Pulmonary artery endothelial cell (primary cell): ENCODE results near the gene CX3CR1. TPM values are rescaled to one million over a fixed set of nuclear protein-coding genes. Genes with fewer than 3 reads are reported as not detected.
"Not testable (repeated sequence)": the region's sequence is repeated elsewhere in the genome, so short reads cannot be mapped to it uniquely, and the experiment has no call there.

Experiments used
- DNase-seq: peaks from one replicate; pipeline ENCODE4 v3.0.0-alpha.2; 2011; ENCODE audit warnings: low read depth, low spot score
- total RNA-seq: library from RNA; depleted of rRNA; stranded (reverse); fragments of >200 nt; gene quantifications from 2 replicates; pipeline ENCODE4 v1.2.3, GENCODE V29; 2014

CX3CR1 gene
- not detected in 2 replicates for total RNA-seq

GRCh38 chr3:39279745-39280517 lies at the start of gene CX3CR1:
TSS of gene CX3CR1 (minus strand) at chr3:39280036. CDS start at chr3:39266509, 13,527 bp downstream.
- no peak for DNase-seq

DNA sequence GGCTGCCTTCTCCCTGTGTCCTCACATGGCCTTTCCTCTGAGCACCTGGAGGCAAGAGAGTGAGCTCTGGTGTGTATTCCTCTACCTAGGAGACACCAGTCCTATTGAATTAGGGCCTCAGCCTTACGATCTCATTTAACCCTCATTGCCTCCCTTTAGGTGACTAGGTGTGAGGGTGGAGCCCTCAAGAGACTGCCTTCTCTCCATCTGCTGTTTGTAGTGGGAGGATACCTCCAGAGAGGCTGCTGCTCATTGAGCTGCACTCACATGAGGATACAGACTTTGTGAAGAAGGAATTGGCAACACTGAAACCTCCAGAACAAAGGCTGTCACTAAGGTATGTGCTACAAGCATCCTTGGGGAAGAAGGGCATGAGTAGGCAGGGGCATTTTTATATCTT lies 49.7 kb upstream of the CX3CR1 start, which contains the start of gene CCR8:
Gene CCR8, plus strand, starts transcription at position 217 of the 400 bp plus-strand sequence. CDS start 2,623 bp downstream, outside the sequence.
- DNase-seq, result no peak

DNA sequence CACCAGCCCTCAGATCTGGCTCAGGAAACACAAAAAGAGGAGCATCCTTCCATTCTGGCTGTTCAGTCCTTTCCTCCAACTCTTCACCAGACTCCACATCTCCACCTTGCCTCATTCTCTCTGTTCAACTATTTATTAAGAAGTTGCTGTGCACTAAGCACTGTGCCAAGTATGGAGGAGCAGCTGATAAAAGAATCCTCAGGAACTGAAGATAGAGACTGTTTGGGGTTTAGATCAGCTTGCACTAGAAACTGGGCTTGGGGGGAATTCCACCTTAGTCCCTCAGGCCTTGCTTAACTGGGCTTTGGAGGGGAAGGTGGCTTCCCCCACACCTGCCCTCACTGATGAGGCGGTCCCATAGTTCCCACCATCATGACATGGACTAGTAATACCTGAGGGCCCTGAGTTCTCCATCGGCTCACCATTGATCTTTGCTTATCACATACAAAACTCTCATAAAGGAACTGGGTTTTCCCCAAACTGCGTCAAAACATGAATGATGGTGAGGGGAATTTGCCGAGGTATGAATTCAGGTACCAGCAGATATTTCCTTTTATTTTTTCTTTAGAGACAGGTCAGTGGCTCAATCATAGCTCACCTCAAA lies 48.0 kb upstream of the CX3CR1 start:
- no peak for DNase-seq

DNA sequence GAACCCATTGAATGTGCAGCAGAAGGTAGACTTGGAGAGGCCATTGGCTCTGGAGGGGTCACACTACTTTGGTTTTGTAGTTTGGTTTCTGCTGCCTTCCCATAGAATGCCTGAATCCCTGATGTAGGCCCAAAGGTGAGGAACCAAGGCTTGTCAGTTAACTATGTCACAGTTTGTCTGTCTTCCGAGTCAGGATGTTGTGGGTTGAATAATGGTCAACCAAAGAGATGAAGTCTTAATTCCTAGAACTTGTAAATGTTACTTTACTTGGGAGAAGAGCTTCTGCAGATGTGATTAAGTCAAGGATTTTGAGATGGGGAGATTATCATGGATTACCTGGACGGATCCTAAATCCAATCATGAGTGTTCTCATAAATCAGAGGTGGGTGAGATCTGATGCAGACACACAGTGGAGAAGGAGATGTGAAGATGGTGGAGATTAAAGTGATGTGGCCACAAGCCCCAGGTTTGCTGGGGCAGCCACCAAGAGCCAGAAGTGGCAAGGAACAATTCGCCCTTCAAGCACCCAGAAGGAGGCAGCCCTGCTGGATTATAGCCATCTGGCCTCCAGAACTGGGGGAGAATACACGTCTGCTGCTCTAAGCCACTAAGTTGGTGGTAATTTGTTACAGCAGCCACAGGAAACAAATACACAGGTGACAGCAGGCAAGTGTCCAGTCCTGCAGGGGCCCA lies 47.4 kb upstream of the CX3CR1 start:
- no peak for DNase-seq

- DNase-seq, result no peak
Observed at GRCh38 chr3:39325236-39325635, 45.4 kb upstream of the CX3CR1 start.

DNA sequence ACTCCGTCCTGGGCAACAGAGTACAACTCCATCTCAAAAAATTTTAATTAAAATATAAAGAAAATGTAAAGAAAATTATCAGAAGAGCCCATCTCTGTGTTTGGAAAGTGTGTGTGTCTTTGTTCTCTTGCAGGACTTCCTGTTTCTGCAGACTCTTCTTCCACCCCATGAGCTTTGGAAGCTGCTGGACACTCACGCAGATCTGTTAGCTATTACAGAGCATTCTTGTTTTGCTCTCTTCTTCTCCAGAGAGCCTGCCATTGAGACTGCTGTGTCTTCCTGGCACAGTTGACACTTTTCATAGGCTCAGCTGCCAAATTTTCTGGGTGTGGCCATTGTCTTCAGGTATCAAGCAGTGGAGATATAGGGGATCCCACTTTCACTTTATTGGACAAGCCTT lies 43.7 kb upstream of the CX3CR1 start:
- DNase-seq, result no peak

- DNase-seq, result no peak
Observed at GRCh38 chr3:39322936-39323335, 43.1 kb upstream of the CX3CR1 start.

DNA sequence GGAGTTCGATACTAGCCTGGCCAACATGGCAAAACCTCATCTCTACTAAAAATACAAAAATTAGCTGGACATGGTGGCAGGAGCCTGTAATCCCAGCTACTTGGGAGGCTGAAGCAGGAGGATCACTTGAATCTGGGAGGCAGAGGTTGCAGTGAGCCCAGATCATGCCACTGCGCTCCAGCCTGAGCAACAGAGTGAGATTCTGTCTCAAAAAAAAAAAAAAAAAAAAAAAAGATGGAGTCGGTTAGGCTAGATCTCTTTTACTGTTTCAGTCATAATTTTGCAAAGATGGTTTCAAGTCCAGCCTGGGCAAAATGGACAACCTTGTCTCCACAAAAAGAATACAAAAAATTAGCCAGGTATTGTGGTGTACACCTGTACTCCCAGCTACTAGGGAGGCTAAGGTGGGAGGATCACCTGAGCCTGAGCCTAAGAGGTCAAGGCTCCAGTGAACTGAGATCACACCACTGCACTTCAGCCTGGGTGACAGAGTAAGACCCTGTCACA lies 42.4 kb upstream of the CX3CR1 start:
- DNase-seq, result not testable (repeated sequence)

DNA sequence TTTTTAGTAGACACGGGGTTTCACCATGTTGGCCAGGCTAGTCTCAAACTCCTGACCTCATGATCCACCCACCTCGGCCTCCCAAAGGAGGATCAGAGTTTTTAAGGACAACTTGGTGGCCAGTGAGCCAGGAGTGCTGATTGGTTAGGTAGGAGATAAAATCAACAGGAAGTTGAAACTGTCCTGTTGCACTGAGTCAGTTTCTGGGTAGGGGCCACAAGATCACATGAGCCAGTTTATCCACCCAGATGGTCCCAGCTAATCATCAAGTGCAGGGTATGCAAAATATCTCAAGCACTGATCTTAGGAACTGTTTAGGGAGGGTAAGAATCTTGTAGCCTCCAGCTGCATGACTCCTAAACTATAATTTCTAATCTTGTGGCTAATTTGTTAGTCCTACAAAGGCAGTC lies 41.7 kb upstream of the CX3CR1 start:
- DNase-seq, result not testable (repeated sequence)

DNA sequence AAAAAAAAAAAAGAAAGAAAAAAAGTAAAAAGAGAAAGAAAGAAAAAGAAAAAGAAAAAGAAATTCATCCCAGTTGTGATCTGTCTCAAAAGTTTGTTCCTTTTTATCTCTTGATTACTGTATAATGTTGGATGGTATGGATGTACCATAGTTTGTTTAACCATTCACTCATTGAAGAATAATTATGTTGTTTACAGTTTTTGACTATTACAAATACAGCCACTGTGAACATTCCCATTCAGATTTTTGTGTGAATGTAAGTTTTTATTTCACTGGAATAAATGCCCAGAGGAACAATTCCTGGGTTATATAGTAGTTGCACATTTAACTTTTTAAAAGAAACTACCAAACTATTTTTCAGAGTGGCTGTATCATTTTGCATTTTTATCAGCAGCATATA lies 39.4 kb upstream of the CX3CR1 start:
- DNase-seq, result no peak

GRCh38 chr3:39318301-39318700 lies 38.5 kb upstream of the CX3CR1 start:
- no peak for DNase-seq

- no peak for DNase-seq
Observed at GRCh38 chr3:39317571-39318169, 37.8 kb upstream of the CX3CR1 start.

- DNase-seq, result no peak
Observed at GRCh38 chr3:39315420-39315819, 35.6 kb upstream of the CX3CR1 start.

- no peak for DNase-seq
Observed at GRCh38 chr3:39313289-39313688, 33.5 kb upstream of the CX3CR1 start.

DNA sequence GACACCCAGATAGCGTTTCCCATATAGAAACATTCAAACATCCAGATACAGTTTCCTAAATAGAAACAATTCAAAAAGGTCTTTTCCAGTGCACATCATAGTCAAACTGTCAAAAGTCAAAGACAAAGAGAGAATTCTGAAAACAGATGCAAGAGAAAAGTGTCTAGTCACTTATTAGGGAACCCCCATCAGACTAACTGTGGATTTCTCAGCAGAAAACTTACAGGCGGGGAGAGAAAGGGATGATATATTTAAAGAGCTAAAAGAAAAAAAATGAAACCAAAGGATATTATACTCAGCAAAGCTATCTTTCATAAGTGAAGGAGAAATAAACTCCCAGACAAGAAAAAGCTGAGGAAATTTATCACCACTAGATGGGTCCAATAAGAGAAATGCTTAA lies 22.3 kb upstream of the CX3CR1 start:
- DNase-seq, result no peak

- no peak for DNase-seq
Observed at GRCh38 chr3:39299279-39299678, 19.4 kb upstream of the CX3CR1 start.

DNA sequence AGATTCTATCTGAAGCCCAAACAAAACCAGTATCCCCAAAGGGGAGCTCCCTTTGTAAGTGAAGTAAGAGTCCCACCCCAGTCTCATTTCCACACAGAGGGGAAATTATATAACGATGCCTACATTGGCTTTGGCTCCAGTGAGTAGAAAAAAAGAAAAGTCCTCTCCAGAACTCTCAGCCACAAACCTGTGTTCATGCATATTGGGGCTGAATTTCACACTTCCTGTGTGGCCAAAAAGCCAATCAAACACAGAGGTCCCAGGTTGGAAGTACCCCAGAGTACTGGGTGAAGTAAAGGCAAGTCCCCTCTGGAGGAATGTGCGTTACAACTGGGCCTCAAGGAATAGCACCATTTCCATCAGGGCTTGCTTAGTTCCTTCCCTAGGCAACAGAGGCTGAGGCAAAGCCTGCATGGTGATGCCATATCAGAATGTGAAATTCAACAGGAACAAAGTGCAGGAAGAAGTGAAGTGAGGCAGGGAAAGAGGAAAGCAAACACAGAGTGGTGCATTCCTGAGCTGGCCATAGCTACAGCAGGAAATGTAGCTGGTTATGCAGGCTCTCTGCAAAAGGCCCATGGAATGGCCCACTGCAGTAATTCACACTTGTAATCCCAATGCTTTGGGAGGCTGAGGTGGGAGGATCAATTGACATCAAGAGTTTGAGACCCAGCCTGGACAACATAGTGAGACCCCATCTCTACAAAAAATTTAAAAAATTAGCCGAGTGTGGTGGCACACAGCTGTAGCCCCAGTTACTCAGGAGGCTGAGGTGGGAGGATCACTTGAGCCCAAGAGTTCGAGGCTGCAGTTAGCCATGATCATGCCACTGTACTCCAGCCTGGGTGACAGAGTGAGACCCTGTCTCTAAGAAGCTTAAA lies 16.6 kb upstream of the CX3CR1 start:
- DNase-seq, result no peak

GRCh38 chr3:39295184-39295775 lies 15.4 kb upstream of the CX3CR1 start:
- no peak for DNase-seq

DNA sequence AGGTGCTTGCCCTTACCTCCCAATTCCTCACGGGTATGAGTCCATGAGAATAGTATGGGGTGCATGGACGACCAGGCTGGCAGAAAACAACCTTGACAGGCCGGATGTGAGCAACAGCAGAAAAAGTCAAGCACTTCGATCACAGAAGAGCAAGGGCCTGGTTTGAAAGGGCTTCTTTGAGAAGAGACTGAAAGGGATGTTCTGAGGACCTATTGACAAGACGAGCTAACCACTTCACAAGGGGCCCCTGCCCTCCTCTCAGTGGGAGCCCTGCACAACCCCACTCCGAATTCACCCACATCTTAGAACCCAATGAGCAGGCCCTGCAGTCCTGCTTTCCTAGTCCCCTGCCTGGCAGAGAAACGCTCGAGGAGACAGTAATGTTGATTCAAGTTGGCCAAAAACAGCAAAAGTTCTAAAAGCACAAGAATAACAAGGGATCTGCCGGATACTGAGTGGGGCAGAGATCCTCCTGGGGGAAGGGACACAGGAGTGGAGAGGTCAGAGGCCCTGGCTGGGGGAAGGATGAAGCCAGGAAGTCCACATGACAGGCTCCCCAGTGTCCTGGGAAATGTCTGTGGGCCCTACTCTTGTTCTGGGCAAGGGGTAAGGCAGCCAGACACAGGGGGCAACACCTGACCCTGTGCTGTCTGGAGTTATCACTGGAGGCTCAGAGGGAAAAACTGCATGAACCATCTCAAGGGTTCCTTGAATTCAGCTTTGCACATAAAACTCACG lies 14.8 kb upstream of the CX3CR1 start:
- no peak for DNase-seq

GRCh38 chr3:39292961-39293360 lies 13.1 kb upstream of the CX3CR1 start:
- no peak for DNase-seq
